Ovary (tissue), 10 donors: ENCODE data around the gene HEPH. TPM values are rescaled to one million over a fixed set of nuclear protein-coding genes. Genes with fewer than 3 reads are reported as not detected.
"Not testable (repeated sequence)": the region's sequence is repeated elsewhere in the genome, so short reads cannot be mapped to it uniquely, and the experiment has no call there.

Experiments used
- DNase-seq, 5 donors: peaks; one replicate each; pipeline ENCODE4 v3.0.0-alpha.2; 2019 to 2020
- H3K27ac ChIP-seq, 2 donors: fragments of 200-600 bp; one replicate each; pipeline versions ENCODE4 v1.5.1 to v1.8.0; 2019 to 2022
- H3K27me3 ChIP-seq: fragments of 200-600 bp; one replicate; pipeline ENCODE4 v1.8.0; 2022
- H3K36me3 ChIP-seq: fragments of 200-600 bp; sonication (generic); one replicate; pipeline ENCODE4 v1.5.1; 2019
- H3K4me1 ChIP-seq: one replicate; pipeline ENCODE4 v1.8.1; 2013; ENCODE audit warnings: mild to moderate bottlenecking, moderate library complexity; ENCODE audit not compliant: insufficient read depth
- H3K4me3 ChIP-seq: fragments of 200-600 bp; sonication (generic); one replicate; pipeline ENCODE4 v1.5.1; 2017
- H3K9me3 ChIP-seq, 2 donors: fragments of 200-600 bp in 1 of 2; sonication (generic) in 1 of 2; one replicate each; pipeline versions ENCODE4 v1.5.1 to v1.8.1; 2013 to 2019; ENCODE audit warnings: mild to moderate bottlenecking in 1 of 2, moderate library complexity in 1 of 2
- EP300 ChIP-seq: sonication (generic); formaldehyde crosslinking; IDR thresholded peaks from one replicate; pipeline ENCODE4 v1.6.1; 2017; ENCODE audit warnings: antibody characterized with exemption
- POLR2A ChIP-seq: fragments of 450-650 bp; IDR thresholded peaks from one replicate; pipeline ENCODE4 v1.6.1; 2017; ENCODE audit warnings: antibody characterized with exemption, mild to moderate bottlenecking, moderate library complexity
- WGBS, 3 donors: extraction: QIAGEN DNeasy Blood & Tissue Kit in 1 of 3; methylation state at CpG; one replicate each; pipeline versions ENCODE4 v1.1.5 to v1.1.7; 2013 to 2017; 5-methylcytosine and 5-hydroxymethylcytosine counted together
- intact Hi-C, 4 donors: fragments of 100-400 bp; cut with DNase I; formaldehyde crosslinking; loops; one replicate each; pipeline versions ENCODE4 v1.11.0 to v1.15.1; 2022 to 2023
- long read RNA-seq, 3 donors: library from polyadenylated mRNA in 2 of 3; unstranded in 2 of 3; transcript quantifications; one replicate each; pipeline ENCODE4 v2.0.0 and lab custom pipeline, GENCODE V29; 2021 to 2026
- polyA plus RNA-seq, 2 donors: library from polyadenylated mRNA; stranded (reverse); fragments of 200-250 nt in 1 of 2; fragments of 350-450 nt in 1 of 2; fragmentation: Illumina TruSeq in 1 of 2; extraction: RNeasy Lipid Tissue Mini Kit (QIAGEN cat#74804) in 1 of 2; gene quantifications; one replicate each; pipeline ENCODE4 v1.2.3, GENCODE V29; 2013 to 2014
- total RNA-seq, 7 donors: library from RNA; depleted of rRNA in 2 of 7; stranded (reverse); fragments of >200 nt in 2 of 7; fragmentation: NEBNext Ultra II Directional in 3 of 7; extraction: Animal tissue kit (Norgen Biotek cat#: 25700) in 3 of 7; gene quantifications; one replicate each; pipeline versions ENCODE4 v1.1.0 to v1.2.4, GENCODE V29; 2016 to 2023
- TF ChIP-seq, protein P1 (sequence below), 3 donors: fragments of 450-650 bp in 2 of 3; fragments of 200-600 bp in 1 of 3; IDR thresholded peaks; one replicate each; pipeline versions ENCODE4 v1.5.1 to v1.8.0; 2016 to 2022; ENCODE audit warnings: antibody characterized with exemption in 3 of 3, mild to moderate bottlenecking in 1 of 3
- donor health status: DM: no; HTN: no; CAD: no; lungs with moderate emphysema.
- donor health status: DM: no; HTN: no; CAD: no.
- donor health status: Bipolar disorder and iron deficiency.
- donor health status: DM: yes; HTN: yes; CAD: no.
- donor health status: DM: no; HTN: no; CAD: no.
- donor health status: DM: yes; HTN: yes; CAD: no.

HEPH gene
- 10 to 100 TPM; 17.1 to 37.4 (median 21.0) TPM for total RNA-seq
- 10 to 100 TPM; 19.0 to 56.9 TPM for polyA plus RNA-seq
- long read RNA-seq, donor 1, partial matches to known transcripts = 8 of 9 reads
- long read RNA-seq, donor 1, other reads (novel, unspliced or antisense) = 1 of 9 reads
- long read RNA-seq, donor 2 = 0 reads
- long read RNA-seq, donor 3, full-length matches to known transcripts = 1 of 33 reads
- long read RNA-seq, donor 3, partial matches to known transcripts = 8 of 33 reads
- long read RNA-seq, donor 3, other reads (novel, unspliced or antisense) = 24 of 33 reads

GRCh38 chrX:66163849-66164411 lies at the start of gene HEPH:
Gene HEPH, plus strand, starts transcription at chrX:66164247. Its CDS starts 6,324 bp downstream, at chrX:66170571.
- intact Hi-C loops = no loop called here
- 38 to 48% (median 39%) methylated on average over 3 of the region's 3 CpGs for WGBS, 3 donors
- H3K36me3 ChIP-seq = no peaks in the 10 kb centered on the region
- no peak for TF ChIP-seq EP300
- no peak for TF ChIP-seq POLR2A
- TF ChIP-seq, protein P1, sequence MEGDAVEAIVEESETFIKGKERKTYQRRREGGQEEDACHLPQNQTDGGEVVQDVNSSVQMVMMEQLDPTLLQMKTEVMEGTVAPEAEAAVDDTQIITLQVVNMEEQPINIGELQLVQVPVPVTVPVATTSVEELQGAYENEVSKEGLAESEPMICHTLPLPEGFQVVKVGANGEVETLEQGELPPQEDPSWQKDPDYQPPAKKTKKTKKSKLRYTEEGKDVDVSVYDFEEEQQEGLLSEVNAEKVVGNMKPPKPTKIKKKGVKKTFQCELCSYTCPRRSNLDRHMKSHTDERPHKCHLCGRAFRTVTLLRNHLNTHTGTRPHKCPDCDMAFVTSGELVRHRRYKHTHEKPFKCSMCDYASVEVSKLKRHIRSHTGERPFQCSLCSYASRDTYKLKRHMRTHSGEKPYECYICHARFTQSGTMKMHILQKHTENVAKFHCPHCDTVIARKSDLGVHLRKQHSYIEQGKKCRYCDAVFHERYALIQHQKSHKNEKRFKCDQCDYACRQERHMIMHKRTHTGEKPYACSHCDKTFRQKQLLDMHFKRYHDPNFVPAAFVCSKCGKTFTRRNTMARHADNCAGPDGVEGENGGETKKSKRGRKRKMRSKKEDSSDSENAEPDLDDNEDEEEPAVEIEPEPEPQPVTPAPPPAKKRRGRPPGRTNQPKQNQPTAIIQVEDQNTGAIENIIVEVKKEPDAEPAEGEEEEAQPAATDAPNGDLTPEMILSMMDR (IDR thresholded peaks at IDR 0.05) = no peak
- H3K4me1 ChIP-seq = no peaks in the 10 kb centered on the region
- peak in 4 of 5 donors; percentile 10 to 37 (median 20) for DNase-seq
- peak within 1 kb of the TSS; percentile 21 for H3K4me3 ChIP-seq
- H3K9me3 ChIP-seq = no peaks in the 10 kb centered on the region
- no peaks in the 10 kb centered on the region for H3K27me3 ChIP-seq
- no peak within 1 kb of the TSS for H3K27ac ChIP-seq

DNA sequence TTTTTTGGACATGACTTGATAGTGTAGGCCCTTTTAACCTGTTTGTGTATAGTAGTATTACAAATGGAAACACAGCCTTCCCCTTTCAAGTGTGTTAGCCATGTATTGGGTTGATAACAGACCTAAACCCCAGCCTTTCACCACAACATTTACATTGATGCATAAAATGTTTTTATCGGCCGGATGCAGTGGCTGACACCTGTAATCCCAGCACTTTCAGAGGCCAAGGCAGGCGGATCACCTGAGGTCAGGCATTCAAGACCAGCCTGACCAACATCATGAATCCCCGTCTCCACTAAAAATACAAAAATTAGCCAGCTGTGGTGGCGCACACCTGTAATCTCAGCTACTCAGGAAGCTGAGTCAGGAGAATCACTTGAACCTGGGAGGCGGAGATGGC lies 45.3 kb upstream of the HEPH start:
- intact Hi-C loops, DNase-seq, H3K27me3 ChIP-seq, H3K36me3 ChIP-seq, H3K4me3 ChIP-seq, H3K4me1 ChIP-seq, H3K9me3 ChIP-seq, H3K27ac ChIP-seq: not testable (repeated sequence)
- WGBS, 3 donors = 81 to 88% (median 84%) methylated on average over 6 of the region's 6 CpGs

DNA sequence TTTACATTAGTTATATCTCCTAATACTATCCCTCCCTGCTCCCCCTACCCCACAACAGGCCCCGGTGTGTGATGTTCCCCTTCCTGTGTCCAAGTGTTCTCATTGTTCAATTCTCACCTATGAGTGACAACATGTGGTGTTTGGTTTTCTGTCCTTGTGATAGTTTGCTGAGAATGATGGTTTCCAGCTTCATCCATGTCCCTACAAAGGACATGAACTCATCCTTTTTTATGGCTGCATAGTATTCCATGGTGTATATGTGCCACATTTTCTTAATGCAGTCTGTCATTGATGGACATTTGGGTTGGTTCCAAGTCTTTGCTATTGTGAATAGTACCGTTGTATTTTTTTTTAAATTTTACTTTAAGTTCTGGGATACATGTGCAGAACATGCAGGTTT lies 42.7 kb upstream of the HEPH start:
- intact Hi-C loops, DNase-seq, H3K27ac ChIP-seq, H3K4me1 ChIP-seq, H3K36me3 ChIP-seq, H3K4me3 ChIP-seq, H3K27me3 ChIP-seq, H3K9me3 ChIP-seq: not testable (repeated sequence)
- 83 to 93% (median 87%) methylated on average over 2 of the region's 2 CpGs for WGBS, 3 donors

- no peak for TF ChIP-seq POLR2A
- no peak for TF ChIP-seq EP300
- TF ChIP-seq, protein P1 (IDR thresholded peaks at IDR 0.05) = no peak
- Histone ChIP-seq H3K9me3 (no peaks in the 10 kb centered on the region), H3K4me3 (no peak overlapping the region), H3K27ac (no peak overlapping the region), H3K4me1 (no peaks in the 10 kb centered on the region), H3K27me3 (no peaks in the 10 kb centered on the region), H3K36me3 (no peaks in the 10 kb centered on the region)
- intact Hi-C loops = no loop called here
- WGBS, 3 donors = 67 to 93% (median 81%) methylated on average over 3 of the region's 3 CpGs
- DNase-seq = no peak
Observed at GRCh38 chrX:66126662-66127061, 37.4 kb upstream of the HEPH start.

GRCh38 chrX:66130469-66130868 lies 33.6 kb upstream of the HEPH start:
- H3K4me1 ChIP-seq = no peaks in the 10 kb centered on the region
- DNase-seq = no peak
- no peaks in the 10 kb centered on the region for H3K9me3 ChIP-seq
- intact Hi-C loops = no loop called here
- H3K27ac ChIP-seq = no peak overlapping the region
- TF ChIP-seq POLR2A (no peak), EP300 (no peak)
- TF ChIP-seq, protein P1 (IDR thresholded peaks at IDR 0.05) = no peak
- H3K27me3 ChIP-seq = no peaks in the 10 kb centered on the region
- H3K36me3 ChIP-seq = no peaks in the 10 kb centered on the region
- no peak overlapping the region for H3K4me3 ChIP-seq

GRCh38 chrX:66135284-66135683 lies 28.8 kb upstream of the HEPH start:
- H3K27ac ChIP-seq, H3K9me3 ChIP-seq, intact Hi-C loops, DNase-seq, H3K36me3 ChIP-seq, H3K4me1 ChIP-seq, H3K27me3 ChIP-seq, H3K4me3 ChIP-seq: not testable (repeated sequence)
- WGBS, 3 donors = 75 to 83% (median 77%) methylated on average over 4 of the region's 4 CpGs
